CD4-positive, alpha-beta T cell treated with Interleukin-12 subunit alpha and Interleukin-12 subunit beta, for 1 hour (primary cell): Measurements from ENCODE around the gene GTF2F2.

Experiments used
- DNase-seq: peaks from one replicate; pipeline ENCODE4 v3.0.0-alpha.2; 2020

GTF2F2 gene

GRCh38 chr13:45305079-45305478 is 184.8 kb downstream of the GTF2F2 start:
- no peak for DNase-seq

- DNase-seq, result no peak
Observed at GRCh38 chr13:45306966-45307365, 186.7 kb downstream of the GTF2F2 start.

- DNase-seq, result no peak
Observed at GRCh38 chr13:45310341-45311131, 190.2 kb downstream of the GTF2F2 start.

GRCh38 chr13:45314822-45315221 is 194.5 kb downstream of the GTF2F2 start:
- no peak for DNase-seq

GRCh38 chr13:45315520-45316167 is 195.3 kb downstream of the GTF2F2 start:
- DNase-seq, result no peak

- no peak for DNase-seq
Observed at GRCh38 chr13:45316338-45316737, 196.0 kb downstream of the GTF2F2 start.

GRCh38 chr13:45316996-45317395 is 196.7 kb downstream of the GTF2F2 start:
- DNase-seq, result no peak

- no peak for DNase-seq
Observed at GRCh38 chr13:45320876-45321629, 200.7 kb downstream of the GTF2F2 start.

- no peak for DNase-seq
Observed at GRCh38 chr13:45325806-45326205, 205.5 kb downstream of the GTF2F2 start.

- DNase-seq, result no peak
Observed at GRCh38 chr13:45327253-45327955, 207.1 kb downstream of the GTF2F2 start.

- DNase-seq, result no peak
Observed at GRCh38 chr13:45328661-45329111, 208.4 kb downstream of the GTF2F2 start.

- DNase-seq, result no peak
Observed at GRCh38 chr13:45331123-45331619, 210.9 kb downstream of the GTF2F2 start.

GRCh38 chr13:45331692-45332035 is 211.4 kb downstream of the GTF2F2 start:
- DNase-seq, result no peak

GRCh38 chr13:45332036-45332830 is 211.9 kb downstream of the GTF2F2 start:
- DNase-seq, result no peak

GRCh38 chr13:45332831-45333219 is 212.5 kb downstream of the GTF2F2 start:
- no peak for DNase-seq

- no peak for DNase-seq
Observed at GRCh38 chr13:45333251-45333976, 213.1 kb downstream of the GTF2F2 start.
